ENCODE results near the gene MZT2B.
"Not testable (repeated sequence)": the region's sequence is repeated elsewhere in the genome, so short reads cannot be mapped to it uniquely, and the experiment has no call there.

DNA sequence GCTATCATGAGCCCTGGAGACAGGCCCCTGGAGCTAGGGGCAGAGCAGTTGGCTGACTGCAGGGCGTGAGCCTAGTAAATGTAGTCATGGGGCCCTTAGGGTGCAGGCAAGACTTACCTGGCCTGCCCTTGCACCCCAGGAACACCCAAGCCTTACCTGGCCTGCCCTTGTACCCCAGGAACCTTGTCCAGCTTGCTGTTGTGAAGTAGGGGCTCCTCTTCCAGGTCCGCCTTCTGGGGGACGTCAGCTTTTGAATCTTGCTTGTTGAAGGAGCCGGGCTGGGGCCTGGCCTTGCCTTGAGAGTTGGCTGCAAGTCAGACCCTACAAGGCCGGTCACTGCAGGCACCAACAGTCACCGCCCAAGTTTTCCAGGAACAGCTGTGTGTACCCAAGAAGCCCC, 41.1 kb upstream of the MZT2B start:
- not testable (repeated sequence) for TF ChIP-seq ZC3H10, RARB, ESRRG, ISL1, OSR1, ZFP30, ZFP3 (CRISPR knock-in tag; IDR thresholded peaks at IDR 0.05)
- TF ChIP-seq, protein P1, sequence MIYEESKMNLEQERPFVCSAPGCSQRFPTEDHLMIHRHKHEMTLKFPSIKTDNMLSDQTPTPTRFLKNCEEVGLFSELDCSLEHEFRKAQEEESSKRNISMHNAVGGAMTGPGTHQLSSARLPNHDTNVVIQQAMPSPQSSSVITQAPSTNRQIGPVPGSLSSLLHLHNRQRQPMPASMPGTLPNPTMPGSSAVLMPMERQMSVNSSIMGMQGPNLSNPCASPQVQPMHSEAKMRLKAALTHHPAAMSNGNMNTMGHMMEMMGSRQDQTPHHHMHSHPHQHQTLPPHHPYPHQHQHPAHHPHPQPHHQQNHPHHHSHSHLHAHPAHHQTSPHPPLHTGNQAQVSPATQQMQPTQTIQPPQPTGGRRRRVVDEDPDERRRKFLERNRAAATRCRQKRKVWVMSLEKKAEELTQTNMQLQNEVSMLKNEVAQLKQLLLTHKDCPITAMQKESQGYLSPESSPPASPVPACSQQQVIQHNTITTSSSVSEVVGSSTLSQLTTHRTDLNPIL (CRISPR knock-in tag; IDR thresholded peaks at IDR 0.05; ENCODE audit: low read depth), result not testable (repeated sequence)
- TF ChIP-seq, protein P2, sequence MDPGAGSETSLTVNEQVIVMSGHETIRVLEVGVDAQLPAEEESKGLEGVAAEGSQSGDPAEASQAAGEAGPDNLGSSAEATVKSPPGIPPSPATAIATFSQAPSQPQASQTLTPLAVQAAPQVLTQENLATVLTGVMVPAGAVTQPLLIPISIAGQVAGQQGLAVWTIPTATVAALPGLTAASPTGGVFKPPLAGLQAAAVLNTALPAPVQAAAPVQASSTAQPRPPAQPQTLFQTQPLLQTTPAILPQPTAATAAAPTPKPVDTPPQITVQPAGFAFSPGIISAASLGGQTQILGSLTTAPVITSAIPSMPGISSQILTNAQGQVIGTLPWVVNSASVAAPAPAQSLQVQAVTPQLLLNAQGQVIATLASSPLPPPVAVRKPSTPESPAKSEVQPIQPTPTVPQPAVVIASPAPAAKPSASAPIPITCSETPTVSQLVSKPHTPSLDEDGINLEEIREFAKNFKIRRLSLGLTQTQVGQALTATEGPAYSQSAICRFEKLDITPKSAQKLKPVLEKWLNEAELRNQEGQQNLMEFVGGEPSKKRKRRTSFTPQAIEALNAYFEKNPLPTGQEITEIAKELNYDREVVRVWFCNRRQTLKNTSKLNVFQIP (CRISPR knock-in tag; IDR thresholded peaks at IDR 0.05; ENCODE audit: borderline replicate concordance, low read depth), result not testable (repeated sequence)
- TF ChIP-seq, protein P3, sequence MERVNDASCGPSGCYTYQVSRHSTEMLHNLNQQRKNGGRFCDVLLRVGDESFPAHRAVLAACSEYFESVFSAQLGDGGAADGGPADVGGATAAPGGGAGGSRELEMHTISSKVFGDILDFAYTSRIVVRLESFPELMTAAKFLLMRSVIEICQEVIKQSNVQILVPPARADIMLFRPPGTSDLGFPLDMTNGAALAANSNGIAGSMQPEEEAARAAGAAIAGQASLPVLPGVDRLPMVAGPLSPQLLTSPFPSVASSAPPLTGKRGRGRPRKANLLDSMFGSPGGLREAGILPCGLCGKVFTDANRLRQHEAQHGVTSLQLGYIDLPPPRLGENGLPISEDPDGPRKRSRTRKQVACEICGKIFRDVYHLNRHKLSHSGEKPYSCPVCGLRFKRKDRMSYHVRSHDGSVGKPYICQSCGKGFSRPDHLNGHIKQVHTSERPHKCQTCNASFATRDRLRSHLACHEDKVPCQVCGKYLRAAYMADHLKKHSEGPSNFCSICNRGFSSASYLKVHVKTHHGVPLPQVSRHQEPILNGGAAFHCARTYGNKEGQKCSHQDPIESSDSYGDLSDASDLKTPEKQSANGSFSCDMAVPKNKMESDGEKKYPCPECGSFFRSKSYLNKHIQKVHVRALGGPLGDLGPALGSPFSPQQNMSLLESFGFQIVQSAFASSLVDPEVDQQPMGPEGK (CRISPR knock-in tag; IDR thresholded peaks at IDR 0.05; ENCODE audit: borderline replicate concordance), result not testable (repeated sequence)
- TF ChIP-seq, protein P4, sequence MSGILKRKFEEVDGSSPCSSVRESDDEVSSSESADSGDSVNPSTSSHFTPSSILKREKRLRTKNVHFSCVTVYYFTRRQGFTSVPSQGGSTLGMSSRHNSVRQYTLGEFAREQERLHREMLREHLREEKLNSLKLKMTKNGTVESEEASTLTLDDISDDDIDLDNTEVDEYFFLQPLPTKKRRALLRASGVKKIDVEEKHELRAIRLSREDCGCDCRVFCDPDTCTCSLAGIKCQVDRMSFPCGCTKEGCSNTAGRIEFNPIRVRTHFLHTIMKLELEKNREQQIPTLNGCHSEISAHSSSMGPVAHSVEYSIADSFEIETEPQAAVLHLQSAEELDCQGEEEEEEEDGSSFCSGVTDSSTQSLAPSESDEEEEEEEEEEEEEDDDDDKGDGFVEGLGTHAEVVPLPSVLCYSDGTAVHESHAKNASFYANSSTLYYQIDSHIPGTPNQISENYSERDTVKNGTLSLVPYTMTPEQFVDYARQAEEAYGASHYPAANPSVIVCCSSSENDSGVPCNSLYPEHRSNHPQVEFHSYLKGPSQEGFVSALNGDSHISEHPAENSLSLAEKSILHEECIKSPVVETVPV (CRISPR knock-in tag; IDR thresholded peaks at IDR 0.05), result not testable (repeated sequence)

Measured in SK-N-SH treated with all-trans-retinoic acid at 6 μM for 48 hours (cell line).